SU-DHL-6 (cell line): ENCODE results near the gene NLGN1.

Experiments used
- H2AFZ ChIP-seq: fragments of 200-600 bp; sonication (generic); 2 replicates; pipeline ENCODE4 v1.6.1; 2014; ENCODE audit warnings: low read depth, mild to moderate bottlenecking, moderate library complexity, mixed read lengths, antibody characterized with exemption, low read length; ENCODE audit not compliant: severe bottlenecking
- H3F3A ChIP-seq: fragments of 200-600 bp; shearing (Covaris generic); 2 replicates; pipeline ENCODE4 v1.6.0; 2016; ENCODE audit warnings: antibody characterized with exemption, mild to moderate bottlenecking; ENCODE audit not compliant: insufficient read depth
- H3K27ac ChIP-seq: fragments of 200-600 bp; sonication (generic); 2 replicates; pipeline ENCODE4 v1.5.1; 2016; ENCODE audit warnings: low read depth, mild to moderate bottlenecking, low read length, moderate library complexity, mixed read lengths
- H3K27me3 ChIP-seq: fragments of 200-600 bp; sonication (generic), shearing (Covaris generic); 2 replicates; pipeline ENCODE4 v1.6.0; 2014; ENCODE audit warnings: mild to moderate bottlenecking, low read length
- H3K36me3 ChIP-seq: fragments of 200-600 bp; sonication (generic); 2 replicates; pipeline ENCODE4 v1.6.1; 2014; ENCODE audit warnings: mild to moderate bottlenecking, low read length, mixed read lengths
- H3K4me2 ChIP-seq: fragments of 300-600, 200-600 bp; shearing (Covaris generic), sonication (generic); 2 replicates; pipeline ENCODE4 v1.6.0; 2014; ENCODE audit warnings: low read length, low read depth, mild to moderate bottlenecking; ENCODE audit not compliant: poor library complexity, severe bottlenecking
- H3K4me3 ChIP-seq: fragments of 200-600 bp; sonication (generic); 2 replicates; pipeline ENCODE4 v1.5.1; 2014; ENCODE audit warnings: antibody characterized with exemption, low read length, mild to moderate bottlenecking, mixed read lengths; ENCODE audit not compliant: insufficient read depth, poor library complexity, severe bottlenecking
- H3K79me2 ChIP-seq: fragments of 200-600 bp; sonication (generic); 2 replicates; pipeline ENCODE4 v1.6.1; 2014; ENCODE audit warnings: mild to moderate bottlenecking, low read length, moderate library complexity; ENCODE audit not compliant: insufficient read depth
- H3K9ac ChIP-seq: fragments of 200-600 bp; sonication (generic); 2 replicates; pipeline ENCODE4 v1.7.0; 2014; ENCODE audit warnings: mild to moderate bottlenecking, low read length
- H3K9me2 ChIP-seq: fragments of 200-600 bp; sonication (generic); replicated peaks from 2 replicates; pipeline ENCODE4 v1.6.1; 2014; ENCODE audit warnings: low read length; ENCODE audit not compliant: insufficient read depth
- H3K9me3 ChIP-seq: fragments of 200-600 bp; sonication (generic); 2 replicates; pipeline ENCODE4 v1.6.1; 2014; ENCODE audit warnings: low read length, mixed read lengths; ENCODE audit not compliant: insufficient read depth
- H4K20me1 ChIP-seq: fragments of 200-600 bp; sonication (generic); 2 replicates; pipeline ENCODE4 v1.6.1; 2014; ENCODE audit warnings: low read depth, mild to moderate bottlenecking, antibody characterized with exemption, low read length, moderate library complexity, mixed read lengths
- CTCF ChIP-seq: fragments of 200-600 bp; sonication (generic); IDR thresholded peaks from one replicate; pipeline ENCODE4 v1.5.1; 2017; ENCODE audit warnings: antibody characterized with exemption, mild to moderate bottlenecking, low read length, moderate library complexity; ENCODE audit not compliant: insufficient read depth, poor library complexity, severe bottlenecking
- EZH2phosphoT487 ChIP-seq: fragments of 200-600 bp; sonication (generic), shearing (Covaris generic); conservative IDR thresholded peaks from 2 replicates; pipeline ENCODE4 v1.6.1; 2018; ENCODE audit warnings: mild to moderate bottlenecking, antibody characterized with exemption, low read length, moderate library complexity, mixed read lengths

NLGN1 gene

GRCh38 chr3:174247687-174248152 lies 850.2 kb downstream of the NLGN1 start:
- Histone ChIP-seq H3K4me2 (no peak overlapping the region), H3K27ac (no peak overlapping the region), H3K79me2 (no peaks in the 10 kb centered on the region), H3K4me3 (no peak overlapping the region), H3K9ac (no peak overlapping the region), H3K27me3 (no peaks in the 10 kb centered on the region), H3K9me3 (no peaks in the 10 kb centered on the region), H3F3A (no peaks in the 10 kb centered on the region), H2AFZ (no peak overlapping the region), H4K20me1 (no peaks in the 10 kb centered on the region), H3K9me2 (no peaks in the 10 kb centered on the region), H3K36me3 (no peaks in the 10 kb centered on the region)
- TF ChIP-seq CTCF (no peak), EZH2phosphoT487 (no peak)

GRCh38 chr3:174251681-174252080 lies 854.1 kb downstream of the NLGN1 start:
- Histone ChIP-seq H2AFZ (no peak overlapping the region), H3K4me3 (no peak overlapping the region), H3F3A (no peaks in the 10 kb centered on the region), H3K9me3 (no peaks in the 10 kb centered on the region), H3K9ac (no peak overlapping the region), H4K20me1 (no peaks in the 10 kb centered on the region), H3K27ac (no peak overlapping the region), H3K79me2 (no peaks in the 10 kb centered on the region), H3K4me2 (no peak overlapping the region), H3K36me3 (no peaks in the 10 kb centered on the region), H3K27me3 (no peaks in the 10 kb centered on the region), H3K9me2 (no peaks in the 10 kb centered on the region)
- no peak for TF ChIP-seq EZH2phosphoT487
- TF ChIP-seq CTCF, result no peak

GRCh38 chr3:174253196-174253823 lies 855.8 kb downstream of the NLGN1 start:
- TF ChIP-seq CTCF (no peak), EZH2phosphoT487 (no peak)
- H2AFZ ChIP-seq, result no peak overlapping the region
- no peak overlapping the region for H3K9ac ChIP-seq
- H3K4me2 ChIP-seq, result no peak overlapping the region
- H3K79me2 ChIP-seq, result no peaks in the 10 kb centered on the region
- H4K20me1 ChIP-seq, result no peaks in the 10 kb centered on the region
- H3K36me3 ChIP-seq, result no peaks in the 10 kb centered on the region
- no peaks in the 10 kb centered on the region for H3K9me3 ChIP-seq
- no peak overlapping the region for H3K27ac ChIP-seq
- no peaks in the 10 kb centered on the region for H3F3A ChIP-seq
- no peaks in the 10 kb centered on the region for H3K9me2 ChIP-seq
- H3K4me3 ChIP-seq, result no peak overlapping the region
- no peaks in the 10 kb centered on the region for H3K27me3 ChIP-seq
